ENCODE results near the gene PTPRO. TPM values are rescaled to one million over a fixed set of nuclear protein-coding genes. Genes with fewer than 3 reads are reported as not detected.

The PTPRO gene
- total and polyA plus RNA-seq, 10 of the 15 experiments (the other 5 are each of a cell fraction or from before 2014, with no cell fraction given): 1.2 to 5.3 (median 3.5) TPM

DNA sequence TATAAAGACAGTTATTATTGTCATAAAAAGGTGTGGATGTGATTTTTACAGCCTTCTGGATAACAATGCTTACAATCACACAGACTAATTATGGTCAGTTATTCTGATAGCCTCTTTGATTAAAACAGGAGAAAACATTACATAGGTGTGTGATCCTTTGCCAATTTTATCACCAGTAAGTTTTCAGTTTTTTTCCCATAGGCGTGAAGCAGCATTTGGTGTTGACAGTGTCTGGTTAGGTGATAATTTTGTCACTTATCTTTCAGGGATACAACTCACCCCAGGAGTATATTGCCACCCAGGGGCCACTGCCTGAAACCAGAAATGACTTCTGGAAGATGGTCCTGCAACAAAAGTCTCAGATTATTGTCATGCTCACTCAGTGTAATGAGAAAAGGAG is 258.1 kb downstream of the PTPRO start (continued):
- TF ChIP-seq, protein P1, sequence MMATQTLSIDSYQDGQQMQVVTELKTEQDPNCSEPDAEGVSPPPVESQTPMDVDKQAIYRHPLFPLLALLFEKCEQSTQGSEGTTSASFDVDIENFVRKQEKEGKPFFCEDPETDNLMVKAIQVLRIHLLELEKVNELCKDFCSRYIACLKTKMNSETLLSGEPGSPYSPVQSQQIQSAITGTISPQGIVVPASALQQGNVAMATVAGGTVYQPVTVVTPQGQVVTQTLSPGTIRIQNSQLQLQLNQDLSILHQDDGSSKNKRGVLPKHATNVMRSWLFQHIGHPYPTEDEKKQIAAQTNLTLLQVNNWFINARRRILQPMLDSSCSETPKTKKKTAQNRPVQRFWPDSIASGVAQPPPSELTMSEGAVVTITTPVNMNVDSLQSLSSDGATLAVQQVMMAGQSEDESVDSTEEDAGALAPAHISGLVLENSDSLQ (IDR thresholded peaks at IDR 0.05): no peak
- no peak for TF ChIP-seq YY1 (IDR thresholded peaks at IDR 0.05; ENCODE audit: low read depth, low read length)
- TF ChIP-seq IKZF2 (IDR thresholded peaks at IDR 0.05): no peak

DNA sequence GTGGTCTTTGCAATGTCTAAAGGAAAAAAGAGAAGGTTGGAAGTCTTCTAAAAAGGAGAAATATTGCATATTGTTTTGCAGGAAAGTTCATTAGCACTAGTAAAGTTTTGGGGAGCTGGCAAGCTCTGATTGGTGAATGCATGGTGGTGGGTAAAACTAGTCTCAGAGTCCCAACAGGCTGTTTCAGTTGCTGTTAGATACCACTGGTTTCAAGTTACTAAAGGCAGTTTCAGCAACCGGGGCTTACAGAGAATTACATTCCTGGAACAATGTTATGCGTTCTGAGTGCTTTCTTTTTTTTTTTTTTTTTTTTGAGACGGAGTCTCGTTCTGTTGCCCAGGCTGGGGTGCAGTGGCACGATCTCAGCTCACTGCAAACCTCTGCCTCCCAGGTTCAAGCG is 258.7 kb downstream of the PTPRO start:
- Histone ChIP-seq H3K36me3 (ENCODE audit: control insufficient read depth in 2 of 2, insufficient read depth in 2 of 2, low read length in 1 of 2) (no peaks in the 10 kb centered on the region), H3K4me1 (ENCODE audit: control insufficient read depth, insufficient read depth, low read length) (no peaks in the 10 kb centered on the region), H2AFZ (ENCODE audit: control insufficient read depth, low read depth, low read length) (no peak overlapping the region), H3K4me2 (ENCODE audit: control insufficient read depth, insufficient read depth) (no peak overlapping the region), H3K27me3 (replicated peaks in 1 of 2; ENCODE audit: control insufficient read depth in 2 of 2, insufficient read depth in 2 of 2, low read length in 1 of 2) (no peaks in the 10 kb centered on the region), H3K4me3 (no peak overlapping the region), H4K20me1 (ENCODE audit: control insufficient read depth, insufficient read depth) (no peaks in the 10 kb centered on the region), H3K27ac (ENCODE audit: control insufficient read depth, insufficient read depth) (no peak overlapping the region), H3K79me2 (ENCODE audit: control insufficient read depth, insufficient read depth, low read length) (no peaks in the 10 kb centered on the region), H3K9ac (ENCODE audit: control insufficient read depth, insufficient read depth, low read length) (no peak overlapping the region), H3K9me3 (replicated peaks; ENCODE audit: control insufficient read depth, insufficient read depth, low read length) (no peaks in the 10 kb centered on the region; the same call in 2 of the 3 replicates)
- POLR2A ChIA-PET: interaction anchor here (0.7 to 1.8 kb wide), 3 partner anchors 19 to 278 kb away, joined by 3 to 7 read pairs (median 4); no protein-coding TSS in a partner anchor
- CTCF ChIA-PET: interaction anchor here (1.6 to 19.0 kb wide), 5 partner anchors 21 to 303 kb away, joined by 3 to 1078 read pairs (median 6); no protein-coding TSS in a partner anchor
- intact Hi-C loops (cut with micrococcal nuclease; ENCODE audit: unreplicated experiment): no loop called here
- FAIRE-seq (no peak), DNase-seq (ENCODE audit: low read depth, low spot score) (no peak), ATAC-seq (no peak)
- in situ Hi-C loops (cut with MboI): no loop called here
- SMC1A ChIA-PET (ENCODE audit: uncharacterized antibody, unreplicated experiment): interaction anchor here (0.9 to 12.5 kb wide), 2 partner anchors 22 to 50 kb away, joined by 3 to 853 read pairs; no protein-coding TSS in a partner anchor
- TF ChIP-seq RB1 (IDR thresholded peaks at IDR 0.05; ENCODE audit: borderline replicate concordance) (no peak), BHLHE40 (IDR thresholded peaks at IDR 0.05; ENCODE audit: borderline replicate concordance in 1 of 2, low read depth in 2 of 2, low read length in 1 of 2) (no peak), RFX5 (IDR thresholded peaks at IDR 0.05; ENCODE audit: low read depth, low read length) (no peak), POLR2AphosphoS5 (IDR thresholded peaks at IDR 0.05; ENCODE audit: low read length) (no peak), RBBP5 (conservative IDR thresholded peaks at IDR 0.05) (no peak)
- RAD21 ChIA-PET (ENCODE audit: unreplicated experiment): interaction anchor here (0.9 to 3.7 kb wide), 3 partner anchors 19 to 49 kb away, joined by 3 to 50 read pairs (median 3); no protein-coding TSS in a partner anchor
- no TSS peak for BruUV-seq (replicated peaks)
- 75% methylated on average over 2 of the region's 6 CpGs for WGBS (ENCODE audit: insufficient coverage, insufficient replicate concordance, low lambda C conversion rate, missing lambda C conversion rate)

Data from GM12878 (cell line).